ENCODE measurements around the gene CBX3.
"Not testable (repeated sequence)": the region's sequence is repeated elsewhere in the genome, so short reads cannot be mapped to it uniquely, and the experiment has no call there.

CBX3 gene

DNA sequence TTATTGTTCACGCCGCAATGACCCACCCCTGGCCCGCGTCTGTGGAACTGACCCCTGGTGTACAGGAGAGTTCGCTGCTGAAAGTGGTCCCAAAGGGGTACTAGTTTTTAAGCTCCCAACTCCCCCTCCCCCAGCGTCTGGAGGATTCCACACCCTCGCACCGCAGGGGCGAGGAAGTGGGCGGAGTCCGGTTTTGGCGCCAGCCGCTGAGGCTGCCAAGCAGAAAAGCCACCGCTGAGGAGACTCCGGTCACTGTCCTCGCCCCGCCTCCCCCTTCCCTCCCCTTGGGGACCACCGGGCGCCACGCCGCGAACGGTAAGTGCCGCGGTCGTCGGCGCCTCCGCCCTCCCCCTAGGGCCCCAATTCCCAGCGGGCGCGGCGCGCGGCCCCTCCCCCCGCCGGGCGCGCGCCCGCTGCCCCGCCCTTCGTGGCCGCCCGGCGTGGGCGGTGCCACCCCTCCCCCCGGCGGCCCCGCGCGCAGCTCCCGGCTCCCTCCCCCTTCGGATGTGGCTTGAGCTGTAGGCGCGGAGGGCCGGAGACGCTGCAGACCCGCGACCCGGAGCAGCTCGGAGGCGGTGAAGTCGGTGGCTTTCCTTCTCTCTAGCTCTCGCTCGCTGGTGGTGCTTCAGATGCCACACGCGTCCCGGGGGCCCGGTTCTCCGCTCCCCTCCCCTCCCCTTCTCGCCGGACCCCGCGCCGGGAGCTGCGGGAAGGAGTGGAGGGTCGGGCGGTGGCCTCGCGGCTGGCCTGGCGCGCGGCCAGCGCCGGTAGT lies at the start of gene CBX3:
Gene CBX3 (plus strand): TSS at position 499 of the 772 bp plus-strand sequence. CDS start 1,254 bp downstream, outside the sequence.
- H3K36me3 Mint-ChIP-seq (ENCODE audit: low read depth) = peaks cover 62% of the 10 kb centered on the region
- peaks cover 49% of the 10 kb centered on the region for H3K4me1 Mint-ChIP-seq (ENCODE audit: low read depth)
- peak within 1 kb of the TSS; percentile 99 for H3K27ac Mint-ChIP-seq
- peaks cover 3% of the 10 kb centered on the region for H3K27me3 Mint-ChIP-seq (ENCODE audit: low read depth)
- H3K4me3 Mint-ChIP-seq = peak within 1 kb of the TSS; percentile 99
- no peaks in the 10 kb centered on the region for H3K9me3 Mint-ChIP-seq

DNA sequence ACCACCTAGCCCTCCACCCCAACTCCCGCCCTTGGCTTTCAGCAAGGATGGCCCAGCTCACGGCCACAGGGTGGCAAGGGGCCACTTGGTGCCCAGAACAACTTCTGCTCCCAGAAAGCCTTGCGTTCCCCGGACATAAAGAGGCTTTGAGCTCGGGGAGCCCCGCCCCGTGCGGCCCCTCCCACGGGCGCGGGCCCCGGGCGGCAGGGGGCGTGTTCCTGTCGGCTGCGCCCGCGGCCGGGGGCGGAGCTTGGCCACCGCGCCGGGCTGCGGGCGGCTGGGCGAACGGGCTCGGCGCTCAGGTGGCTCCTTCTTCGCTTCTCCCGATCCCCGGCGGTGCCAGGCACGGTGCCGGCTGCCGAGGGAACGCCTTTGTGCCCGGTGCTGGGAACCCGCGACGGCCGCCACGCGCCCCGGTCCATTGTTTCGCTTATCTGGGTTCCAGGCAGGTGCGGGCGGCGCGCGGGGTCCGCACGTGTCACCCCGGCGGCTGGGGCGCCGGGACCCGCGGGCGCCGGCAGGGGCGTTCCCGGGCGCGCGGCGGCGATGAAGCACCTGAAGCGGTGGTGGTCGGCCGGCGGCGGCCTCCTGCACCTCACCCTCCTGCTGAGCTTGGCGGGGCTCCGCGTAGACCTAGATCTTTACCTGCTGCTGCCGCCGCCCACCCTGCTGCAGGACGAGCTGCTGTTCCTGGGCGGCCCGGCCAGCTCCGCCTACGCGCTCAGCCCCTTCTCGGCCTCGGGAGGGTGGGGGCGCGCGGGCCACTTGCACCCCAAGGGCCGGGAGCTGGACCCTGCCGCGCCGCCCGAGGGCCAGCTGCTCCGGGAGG lies 49.4 kb upstream of the CBX3 start, which contains the start of gene NFE2L3:
Gene NFE2L3 (plus strand): TSS at position 246 of the 829 bp plus-strand sequence. CDS start 301 bp downstream, at position 547.
- Mint-ChIP-seq H3K9me3 (no peaks in the 10 kb centered on the region), H3K4me1 (ENCODE audit: low read depth) (peaks cover 50% of the 10 kb centered on the region), H3K4me3 (peak within 1 kb of the TSS; percentile 98), H3K27me3 (ENCODE audit: low read depth) (no peaks in the 10 kb centered on the region), H3K27ac (peak within 1 kb of the TSS; percentile 97), H3K36me3 (ENCODE audit: low read depth) (peaks cover 14% of the 10 kb centered on the region)

DNA sequence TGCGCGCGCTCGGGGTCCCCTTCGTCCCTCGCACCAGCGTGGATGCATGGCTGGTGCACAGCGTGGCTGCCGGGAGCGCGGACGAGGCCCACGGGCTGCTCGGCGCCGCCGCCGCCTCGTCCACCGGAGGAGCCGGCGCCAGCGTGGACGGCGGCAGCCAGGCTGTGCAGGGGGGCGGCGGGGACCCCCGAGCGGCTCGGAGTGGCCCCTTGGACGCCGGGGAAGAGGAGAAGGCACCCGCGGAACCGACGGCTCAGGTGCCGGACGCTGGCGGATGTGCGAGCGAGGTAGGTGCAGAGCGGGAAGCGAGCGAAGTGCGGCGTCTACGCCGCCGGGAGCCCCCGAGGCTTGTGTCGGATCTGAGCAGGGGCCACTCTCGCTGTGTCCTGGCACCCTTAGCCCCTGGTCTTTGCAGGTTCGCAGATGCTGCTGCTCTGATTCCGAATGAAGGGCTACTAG lies 48.7 kb upstream of the CBX3 start:
- Mint-ChIP-seq H3K4me1 (ENCODE audit: low read depth) (peaks cover 55% of the 10 kb centered on the region), H3K27ac (peak overlapping the region; percentile 97), H3K4me3 (peak overlapping the region; percentile 98), H3K36me3 (ENCODE audit: low read depth) (peaks cover 15% of the 10 kb centered on the region)
- not testable (repeated sequence) for H3K9me3 Mint-ChIP-seq; H3K27me3 Mint-ChIP-seq (ENCODE audit: low read depth)

DNA sequence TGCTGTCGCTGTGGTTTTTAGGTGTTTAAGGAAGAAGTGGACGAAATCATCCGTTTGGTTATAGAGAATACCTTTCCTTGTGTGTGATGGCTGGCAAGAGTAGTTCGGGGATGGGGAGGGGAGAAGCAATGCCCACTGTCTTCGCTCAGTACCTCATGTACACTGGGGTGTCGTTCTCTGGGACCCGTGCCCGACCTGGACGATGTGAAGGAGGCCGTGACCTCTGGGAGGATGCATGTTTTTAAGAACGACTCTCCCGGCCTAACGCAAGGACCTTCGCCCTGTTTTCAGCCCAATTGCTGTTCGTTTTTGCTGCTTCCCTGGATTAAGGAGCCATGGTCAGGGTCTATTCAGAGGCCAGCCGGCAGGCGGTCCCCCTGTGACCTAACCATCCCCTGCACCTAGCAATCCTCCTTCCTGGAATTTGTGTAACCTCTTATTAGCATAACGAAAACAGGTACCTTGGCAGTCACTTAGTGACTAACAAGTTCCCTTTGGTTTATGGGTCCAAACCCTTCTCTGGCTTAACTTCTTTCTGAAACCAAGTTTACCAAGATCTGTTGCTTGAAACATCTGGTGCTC lies 48.2 kb upstream of the CBX3 start:
- peak overlapping the region; percentile 97 for H3K27ac Mint-ChIP-seq
- peaks cover 60% of the 10 kb centered on the region for H3K4me1 Mint-ChIP-seq (ENCODE audit: low read depth)
- H3K36me3 Mint-ChIP-seq (ENCODE audit: low read depth) = peaks cover 20% of the 10 kb centered on the region
- peak overlapping the region; percentile 98 for H3K4me3 Mint-ChIP-seq
- no peaks in the 10 kb centered on the region for H3K9me3 Mint-ChIP-seq
- H3K27me3 Mint-ChIP-seq (ENCODE audit: low read depth) = no peaks in the 10 kb centered on the region

DNA sequence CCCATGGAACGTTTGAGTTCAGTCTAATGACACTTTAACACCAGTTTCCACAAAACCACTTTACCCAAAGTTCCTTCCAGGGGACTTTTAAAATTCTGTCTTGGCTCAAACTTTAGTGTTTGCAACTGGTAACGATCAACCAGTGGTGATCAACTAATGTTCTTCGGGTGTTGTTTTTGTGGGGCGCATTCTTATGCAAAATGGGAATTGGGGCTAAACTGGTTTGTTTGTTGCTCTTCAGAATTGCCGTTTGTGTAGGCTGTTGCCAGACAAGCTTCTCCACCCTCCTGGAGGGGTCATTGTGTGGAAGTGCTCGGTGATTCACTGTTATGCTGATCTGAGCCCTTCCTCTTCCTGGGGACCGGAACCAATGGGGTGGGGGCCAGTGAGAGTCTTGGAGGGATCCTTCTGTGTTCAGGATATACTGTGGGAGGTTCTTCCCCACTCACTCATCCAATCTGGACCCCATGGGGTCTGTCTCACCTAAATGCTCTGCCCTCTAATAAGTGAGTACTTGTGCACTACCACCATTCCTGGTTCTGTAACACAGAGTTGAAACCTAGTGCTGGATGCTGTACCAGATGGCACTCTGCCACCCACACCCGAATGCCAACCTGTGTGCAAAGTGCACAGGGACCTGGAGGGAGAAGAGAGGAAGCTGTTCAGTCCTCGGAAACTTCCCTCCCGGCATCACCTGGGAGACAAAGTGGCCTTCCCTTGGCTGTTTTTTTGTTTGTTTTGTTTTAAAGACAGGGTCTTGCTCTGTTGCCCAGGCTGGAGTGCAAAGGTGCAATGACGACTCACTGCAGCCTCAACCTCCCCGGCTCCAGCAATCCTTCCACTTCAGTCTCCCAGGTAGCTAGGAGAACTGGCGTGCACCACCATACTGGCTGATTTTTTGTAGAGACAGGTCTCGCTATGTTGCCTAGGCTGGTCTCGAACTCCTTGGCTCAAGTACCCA lies 47.4 kb upstream of the CBX3 start:
- Mint-ChIP-seq H3K9me3 (no peaks in the 10 kb centered on the region), H3K27ac (peak overlapping the region; percentile 97), H3K36me3 (ENCODE audit: low read depth) (peaks cover 25% of the 10 kb centered on the region), H3K4me1 (ENCODE audit: low read depth) (peaks cover 68% of the 10 kb centered on the region), H3K4me3 (peak overlapping the region; percentile 98), H3K27me3 (ENCODE audit: low read depth) (no peaks in the 10 kb centered on the region)

DNA sequence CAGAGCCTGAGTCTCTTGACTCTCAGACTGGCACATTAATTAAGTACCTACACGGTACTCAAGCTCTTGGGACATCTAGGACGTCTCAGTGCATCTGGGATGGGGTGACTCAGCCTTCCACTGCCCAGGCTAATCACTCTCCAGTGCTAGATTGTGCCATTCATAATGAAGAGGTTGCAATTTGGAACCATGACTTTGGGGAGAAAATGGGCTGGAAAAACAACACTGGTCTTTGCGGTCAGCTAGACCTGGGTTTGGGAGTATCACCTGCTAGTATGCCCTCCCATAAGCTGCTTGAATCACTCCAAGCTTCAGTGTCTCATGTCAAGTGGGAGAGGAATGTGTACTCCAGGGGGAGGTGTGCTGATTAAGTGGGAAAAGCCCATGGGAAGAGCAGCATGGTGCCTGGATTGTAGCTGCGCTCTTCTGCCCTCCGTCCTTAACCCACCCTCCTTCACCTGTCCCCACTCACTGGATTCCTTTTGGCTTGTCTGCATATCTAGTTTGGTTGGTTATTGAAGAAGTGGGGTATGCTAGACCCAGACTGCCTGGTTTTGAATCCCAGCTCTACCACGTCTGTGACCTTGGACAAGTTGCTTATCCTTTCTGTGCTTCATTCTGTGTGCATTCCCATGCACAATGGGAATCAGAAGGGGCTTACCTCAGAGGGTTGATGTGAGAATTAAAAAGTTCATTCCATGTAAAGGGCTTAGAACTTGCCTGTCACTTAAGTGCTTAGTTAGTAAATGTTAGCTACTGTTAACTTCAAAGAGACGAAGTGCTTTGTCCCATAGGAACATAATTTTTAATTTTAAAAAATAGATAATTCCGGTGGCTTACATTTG lies 45.8 kb upstream of the CBX3 start:
- peak overlapping the region; percentile 98 for H3K4me3 Mint-ChIP-seq
- H3K9me3 Mint-ChIP-seq = no peaks in the 10 kb centered on the region
- peaks cover 33% of the 10 kb centered on the region for H3K36me3 Mint-ChIP-seq (ENCODE audit: low read depth)
- H3K27ac Mint-ChIP-seq = peak overlapping the region; percentile 97
- H3K4me1 Mint-ChIP-seq (ENCODE audit: low read depth) = peaks cover 72% of the 10 kb centered on the region
- H3K27me3 Mint-ChIP-seq (ENCODE audit: low read depth) = no peaks in the 10 kb centered on the region

DNA sequence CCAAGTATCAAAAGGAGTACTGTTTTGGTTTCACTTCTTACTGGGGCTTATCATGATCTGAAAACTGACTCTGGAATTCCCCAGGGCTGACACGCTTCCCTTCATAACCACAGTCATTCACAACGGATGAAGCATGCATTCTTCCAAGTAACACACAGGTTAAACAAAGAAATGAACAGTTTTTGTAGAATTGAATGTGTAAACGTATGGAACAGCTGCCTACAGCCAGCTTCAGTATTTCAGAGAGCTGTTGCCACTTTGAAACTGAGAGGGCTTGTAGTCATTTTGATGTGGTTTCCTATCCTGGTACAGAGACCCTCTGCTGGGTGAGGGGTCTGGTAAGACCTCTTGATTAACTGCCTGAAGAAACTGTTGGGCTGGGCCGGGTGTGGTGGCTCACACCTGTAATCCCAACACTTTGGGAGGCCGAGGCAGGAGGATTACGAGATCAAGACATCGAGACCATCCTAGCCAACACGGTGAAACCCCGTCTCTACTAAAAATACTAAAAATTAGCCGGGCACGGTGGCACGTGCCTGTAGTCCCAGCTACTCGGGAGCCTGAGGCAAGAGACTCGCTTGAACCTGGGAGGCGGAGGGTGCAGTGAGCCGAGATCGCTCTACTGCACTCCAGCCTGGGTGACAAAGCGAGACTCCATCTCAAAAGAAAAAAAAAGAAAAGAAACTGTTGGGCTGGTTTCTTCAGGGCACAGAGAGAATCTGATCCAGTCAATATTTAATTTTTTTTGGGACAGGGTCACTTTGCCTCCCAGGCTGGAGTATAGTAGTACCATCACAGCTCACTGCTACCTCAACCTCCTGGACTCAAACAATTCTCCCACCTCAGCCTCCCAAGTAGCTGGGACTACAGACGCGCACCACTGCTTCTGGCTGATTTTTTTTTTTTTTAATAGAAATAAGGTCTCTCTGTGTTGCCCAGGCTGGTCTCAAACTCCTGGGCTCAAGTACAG lies 44.8 kb upstream of the CBX3 start:
- no peaks in the 10 kb centered on the region for H3K27me3 Mint-ChIP-seq (ENCODE audit: low read depth)
- H3K4me1 Mint-ChIP-seq (ENCODE audit: low read depth) = peaks cover 68% of the 10 kb centered on the region
- H3K4me3 Mint-ChIP-seq = peak overlapping the region; percentile 98
- no peaks in the 10 kb centered on the region for H3K9me3 Mint-ChIP-seq
- peaks cover 38% of the 10 kb centered on the region for H3K36me3 Mint-ChIP-seq (ENCODE audit: low read depth)
- H3K27ac Mint-ChIP-seq = peak overlapping the region; percentile 97

DNA sequence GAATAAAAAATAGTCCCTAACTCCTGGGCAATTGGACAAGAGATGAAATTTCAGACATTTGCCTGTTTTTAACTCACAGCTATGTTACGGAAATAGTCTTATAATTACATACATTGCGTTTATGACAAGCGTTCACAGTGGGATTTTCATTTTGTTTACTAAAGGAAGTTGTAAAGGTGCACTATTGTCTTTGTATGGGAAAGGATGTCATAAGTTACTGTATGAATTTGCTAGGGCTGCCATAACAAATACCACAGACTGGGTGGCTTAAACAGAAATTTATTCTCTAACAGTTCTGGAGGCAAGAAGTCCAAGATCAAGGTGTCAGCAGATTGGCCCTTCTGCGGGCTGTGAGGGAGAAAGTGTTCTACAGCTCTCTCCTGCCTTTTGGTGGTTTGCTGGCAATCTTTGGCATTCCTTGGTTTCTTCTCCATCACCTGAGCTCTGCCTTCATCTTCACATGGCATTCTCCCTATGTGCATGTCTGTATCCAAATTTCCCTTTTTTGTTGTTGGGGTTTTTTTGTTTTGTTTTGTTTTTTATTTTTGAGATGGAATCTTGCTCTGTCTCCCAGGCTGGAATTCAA lies 43.9 kb upstream of the CBX3 start:
- Mint-ChIP-seq H3K27ac (peak overlapping the region; percentile 97), H3K36me3 (ENCODE audit: low read depth) (peaks cover 42% of the 10 kb centered on the region), H3K4me1 (ENCODE audit: low read depth) (peaks cover 72% of the 10 kb centered on the region), H3K9me3 (no peaks in the 10 kb centered on the region), H3K27me3 (ENCODE audit: low read depth) (no peaks in the 10 kb centered on the region), H3K4me3 (peak overlapping the region; percentile 98)

DNA sequence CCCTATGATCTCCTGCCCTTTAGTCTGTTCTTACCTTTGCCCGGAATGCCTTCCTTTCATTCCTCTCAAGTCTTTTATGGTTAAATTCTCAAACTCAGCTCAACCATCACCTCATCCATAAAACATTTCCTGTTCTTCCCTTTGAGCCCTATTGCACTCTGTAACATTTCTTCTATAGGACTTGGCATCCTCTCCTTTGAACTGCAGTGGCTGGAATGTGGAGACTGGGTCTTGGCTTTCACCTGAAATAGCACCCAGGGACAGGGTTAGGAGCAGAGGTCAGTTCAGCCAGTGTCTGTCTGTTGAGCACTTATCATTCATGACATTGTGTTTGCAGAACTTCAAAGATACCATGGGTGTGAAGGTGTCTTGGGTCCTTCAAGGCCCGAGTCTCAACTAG lies 42.3 kb upstream of the CBX3 start:
- Mint-ChIP-seq H3K36me3 (ENCODE audit: low read depth) (peaks cover 40% of the 10 kb centered on the region), H3K4me3 (peak overlapping the region; percentile 40), H3K4me1 (ENCODE audit: low read depth) (peaks cover 71% of the 10 kb centered on the region), H3K27me3 (ENCODE audit: low read depth) (no peaks in the 10 kb centered on the region), H3K27ac (peak overlapping the region; percentile 97), H3K9me3 (no peaks in the 10 kb centered on the region)

DNA sequence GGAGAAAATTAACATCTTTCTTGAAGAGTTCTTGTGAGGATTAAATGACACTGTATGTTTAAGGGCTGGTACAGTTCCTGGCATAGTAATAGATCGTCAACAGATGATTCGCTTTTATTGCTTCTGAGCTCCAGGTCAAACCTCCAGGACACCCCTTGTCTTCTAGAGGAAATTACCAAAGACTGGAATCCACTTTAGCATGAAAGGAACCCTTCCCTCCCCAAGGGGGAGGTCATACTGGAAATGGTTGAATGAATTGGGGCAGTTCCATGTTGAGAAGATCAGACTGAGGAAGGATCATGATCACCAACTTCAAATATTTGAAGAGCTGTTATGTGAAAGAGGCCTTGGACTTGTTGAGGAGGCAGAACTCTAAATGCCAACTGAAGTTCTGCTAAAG lies 40.6 kb upstream of the CBX3 start:
- H3K27me3 Mint-ChIP-seq (ENCODE audit: low read depth) = no peaks in the 10 kb centered on the region
- H3K9me3 Mint-ChIP-seq = no peaks in the 10 kb centered on the region
- H3K36me3 Mint-ChIP-seq (ENCODE audit: low read depth) = peaks cover 49% of the 10 kb centered on the region
- no peak overlapping the region for H3K27ac Mint-ChIP-seq
- H3K4me3 Mint-ChIP-seq = no peak overlapping the region
- peaks cover 63% of the 10 kb centered on the region for H3K4me1 Mint-ChIP-seq (ENCODE audit: low read depth)

DNA sequence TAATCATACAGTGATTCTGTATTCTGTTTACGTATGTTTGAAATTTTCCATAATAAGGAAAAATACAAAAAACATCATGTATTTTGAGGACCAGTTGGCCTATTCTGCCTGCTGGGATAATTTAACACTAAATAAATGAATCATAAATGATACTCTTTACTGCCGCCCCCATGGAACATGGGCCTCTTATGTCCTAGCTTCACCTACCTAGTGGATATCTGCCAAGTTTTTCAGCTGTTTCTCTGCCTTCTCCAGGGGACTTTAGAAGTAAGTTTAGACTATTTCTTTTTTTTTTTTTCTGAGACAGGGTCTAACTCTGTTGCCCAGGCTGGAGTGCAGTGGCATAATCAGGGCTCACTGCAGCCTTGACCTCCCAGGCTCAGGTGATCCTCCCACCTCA lies 39.1 kb upstream of the CBX3 start:
- no peak overlapping the region for H3K4me3 Mint-ChIP-seq
- peaks cover 65% of the 10 kb centered on the region for H3K4me1 Mint-ChIP-seq (ENCODE audit: low read depth)

DNA sequence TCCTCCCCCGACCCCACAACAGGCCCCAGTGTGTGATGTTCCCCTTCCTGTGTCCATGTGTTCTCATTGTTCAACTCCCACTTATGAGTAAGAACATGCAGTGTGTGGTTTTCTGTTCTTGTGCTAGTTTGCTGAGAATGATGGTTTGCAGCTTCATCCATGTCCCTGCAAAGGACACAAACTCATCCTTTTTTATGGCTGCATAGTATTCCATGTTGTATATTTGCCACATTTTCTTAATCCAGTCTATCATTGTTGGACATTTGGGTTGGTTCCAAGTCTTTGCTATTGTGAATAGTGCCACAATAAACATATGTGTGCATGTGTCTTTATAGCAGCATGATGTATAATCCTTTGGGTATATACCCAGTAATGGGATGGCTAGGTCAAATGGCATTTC lies 37.7 kb upstream of the CBX3 start:
- H3K27ac Mint-ChIP-seq; H3K9me3 Mint-ChIP-seq; H3K4me3 Mint-ChIP-seq; H3K27me3 Mint-ChIP-seq (ENCODE audit: low read depth): not testable (repeated sequence)
- Mint-ChIP-seq H3K36me3 (ENCODE audit: low read depth) (peaks cover 48% of the 10 kb centered on the region), H3K4me1 (ENCODE audit: low read depth) (peaks cover 54% of the 10 kb centered on the region)

More for the DNA sequence above, 39.1 kb upstream of the CBX3 start:
- Mint-ChIP-seq H3K9me3 (no peaks in the 10 kb centered on the region), H3K27me3 (ENCODE audit: low read depth) (no peaks in the 10 kb centered on the region), H3K27ac (no peak overlapping the region), H3K36me3 (ENCODE audit: low read depth) (peaks cover 54% of the 10 kb centered on the region)

Measured in T-helper 1 cell treated with Interleukin-12 subunit alpha and Interleukin-12 subunit beta and Interleukin-4 antibody, amounts not matched to agents 30 μg/mL and 1 μg/mL, for 36 hours (primary cell).